Hepatocyte (in vitro differentiated cells): Measurements from ENCODE around the gene GNAT1. TPM values are rescaled to one million over a fixed set of nuclear protein-coding genes. Genes with fewer than 3 reads are reported as not detected.

ENCODE experiments used
- DNase-seq: peaks from one replicate; pipeline ENCODE4 v3.0.0-alpha.2; 2016; ENCODE audit warnings: low spot score
- H2AFZ ChIP-seq: fragments of 200-600 bp; sonication (generic); 2 replicates; pipeline ENCODE4 v1.6.0; 2016; ENCODE audit warnings: antibody characterized with exemption, mild to moderate bottlenecking
- H3K27ac ChIP-seq: fragments of 200-600 bp; sonication (generic); 2 replicates; pipeline ENCODE4 v1.5.1; 2016; ENCODE audit warnings: mild to moderate bottlenecking
- H3K27me3 ChIP-seq: fragments of 200-600 bp; sonication (generic); 2 replicates; pipeline ENCODE4 v1.6.1; 2016
- H3K36me3 ChIP-seq: fragments of 200-600 bp; sonication (generic); replicated peaks from 2 replicates; pipeline ENCODE4 v1.5.1; 2016; ENCODE audit warnings: low read depth; ENCODE audit not compliant: insufficient read depth
- H3K4me1 ChIP-seq: fragments of 200-600 bp; sonication (generic); 2 replicates; pipeline ENCODE4 v1.5.1; 2016; ENCODE audit warnings: mild to moderate bottlenecking, moderate library complexity; ENCODE audit not compliant: insufficient read depth
- H3K4me2 ChIP-seq: fragments of 200-600 bp; sonication (generic); 2 replicates; pipeline ENCODE4 v1.6.0; 2016
- H3K4me3 ChIP-seq: fragments of 200-600 bp; sonication (generic); 2 replicates; pipeline ENCODE4 v1.5.1; 2016; ENCODE audit warnings: mild to moderate bottlenecking
- H3K79me2 ChIP-seq: fragments of 200-600 bp; sonication (generic); 2 replicates; pipeline ENCODE4 v1.6.0; 2017; ENCODE audit warnings: mild to moderate bottlenecking
- H3K9me2 ChIP-seq: fragments of 200-600 bp; sonication (generic); replicated peaks from 2 replicates; pipeline ENCODE4 v1.6.0; 2017; ENCODE audit warnings: mild to moderate bottlenecking; ENCODE audit not compliant: insufficient read depth
- H3K9me3 ChIP-seq: fragments of 200-600 bp; sonication (generic); 2 replicates; pipeline ENCODE4 v1.5.1; 2016; ENCODE audit warnings: low read depth, mild to moderate bottlenecking
- H4K20me1 ChIP-seq: fragments of 200-600 bp; sonication (generic); 2 replicates; pipeline ENCODE4 v1.6.0; 2016; ENCODE audit warnings: mild to moderate bottlenecking; ENCODE audit not compliant: insufficient read depth, poor library complexity, severe bottlenecking
- CTCF ChIP-seq: fragments of 200-600 bp; sonication (generic); IDR thresholded peaks from 2 replicates; pipeline ENCODE4 v1.5.1; 2016; ENCODE audit warnings: antibody characterized with exemption, mild to moderate bottlenecking; ENCODE audit not compliant: poor library complexity
- EZH2 ChIP-seq: fragments of 200-600 bp; sonication (generic); IDR thresholded peaks from 2 replicates; pipeline ENCODE4 v1.6.1; 2016; ENCODE audit warnings: antibody characterized with exemption, mild to moderate bottlenecking, borderline replicate concordance
- EZH2phosphoT487 ChIP-seq: fragments of 200-600 bp; sonication (generic); IDR thresholded peaks from one replicate; pipeline ENCODE4 v1.6.1; 2018; ENCODE audit warnings: antibody characterized with exemption, mild to moderate bottlenecking, low read depth, moderate library complexity; ENCODE audit not compliant: unreplicated experiment, severe bottlenecking
- WGBS: methylation state at CpG from one replicate; pipeline ENCODE4 v1.1.6; 2016; ENCODE audit warnings: low lambda C conversion rate; ENCODE audit errors: missing lambda C conversion rate; 5-methylcytosine and 5-hydroxymethylcytosine counted together
- polyA plus RNA-seq: library from polyadenylated mRNA; unstranded; fragments of >200 nt; fragmentation: Nextera tagmentation; extraction: Ambion mirVana; gene quantifications from 2 replicates; pipeline ENCODE4 v1.2.1, GENCODE V29; 2016
- total RNA-seq: library from RNA; depleted of rRNA; stranded (reverse); fragments of >200 nt; gene quantifications from 2 replicates; pipeline ENCODE4 v1.2.3, GENCODE V29; 2014

GNAT1 gene
- total and polyA plus RNA-seq, 2 experiments from 2014 or later = not detected

- Histone ChIP-seq H3K27ac (no peak overlapping the region), H3K4me1 (no peaks in the 10 kb centered on the region), H3K79me2 (no peaks in the 10 kb centered on the region), H4K20me1 (no peaks in the 10 kb centered on the region), H2AFZ (no peak overlapping the region), H3K36me3 (no peaks in the 10 kb centered on the region), H3K9me2 (no peaks in the 10 kb centered on the region), H3K4me3 (no peak overlapping the region), H3K4me2 (no peak overlapping the region), H3K27me3 (peaks cover 3% of the 10 kb centered on the region), H3K9me3 (no peaks in the 10 kb centered on the region)
- DNase-seq = no peak
- 68% methylated on average over 2 of the region's 2 CpGs for WGBS
- TF ChIP-seq EZH2 (no peak), EZH2phosphoT487 (no peak), CTCF (no peak)
These were observed 20.5 kb downstream of the GNAT1 start for GRCh38 chr3:50211930-50212329.

- H3K79me2 ChIP-seq = no peaks in the 10 kb centered on the region
- H4K20me1 ChIP-seq = no peaks in the 10 kb centered on the region
- H2AFZ ChIP-seq = no peak overlapping the region
- no peaks in the 10 kb centered on the region for H3K27me3 ChIP-seq
- no peak overlapping the region for H3K27ac ChIP-seq
- no peak for DNase-seq
- H3K36me3 ChIP-seq = no peaks in the 10 kb centered on the region
- no peaks in the 10 kb centered on the region for H3K9me3 ChIP-seq
- no peaks in the 10 kb centered on the region for H3K4me1 ChIP-seq
- no peak overlapping the region for H3K4me3 ChIP-seq
- 92% methylated on average over 4 of the region's 4 CpGs for WGBS
- no peak overlapping the region for H3K4me2 ChIP-seq
- TF ChIP-seq EZH2 = no peak
- no peak for TF ChIP-seq CTCF
- no peak for TF ChIP-seq EZH2phosphoT487
- no peaks in the 10 kb centered on the region for H3K9me2 ChIP-seq
These were observed 21.1 kb downstream of the GNAT1 start for GRCh38 chr3:50212502-50212901.

- H3K4me2 ChIP-seq = no peak overlapping the region
- H3K27ac ChIP-seq = no peak overlapping the region
- no peak for DNase-seq
- no peaks in the 10 kb centered on the region for H3K36me3 ChIP-seq
- H3K27me3 ChIP-seq = no peaks in the 10 kb centered on the region
- no peaks in the 10 kb centered on the region for H3K4me1 ChIP-seq
- WGBS = 93% methylated on average over 3 of the region's 3 CpGs
- TF ChIP-seq EZH2 = no peak
- TF ChIP-seq CTCF = no peak
- no peak for TF ChIP-seq EZH2phosphoT487
- H3K9me2 ChIP-seq = no peaks in the 10 kb centered on the region
- no peak overlapping the region for H3K4me3 ChIP-seq
- no peaks in the 10 kb centered on the region for H3K79me2 ChIP-seq
- no peaks in the 10 kb centered on the region for H3K9me3 ChIP-seq
- no peaks in the 10 kb centered on the region for H4K20me1 ChIP-seq
- no peak overlapping the region for H2AFZ ChIP-seq
These were observed 21.6 kb downstream of the GNAT1 start for GRCh38 chr3:50212971-50213370.

- no peak overlapping the region for H3K4me3 ChIP-seq
- H3K36me3 ChIP-seq = no peaks in the 10 kb centered on the region
- H3K79me2 ChIP-seq = no peaks in the 10 kb centered on the region
- no peak for TF ChIP-seq CTCF
- TF ChIP-seq EZH2phosphoT487 = no peak
- TF ChIP-seq EZH2 = no peak
- WGBS = 91% methylated on average over 12 of the region's 12 CpGs
- H4K20me1 ChIP-seq = no peaks in the 10 kb centered on the region
- no peaks in the 10 kb centered on the region for H3K9me2 ChIP-seq
- H2AFZ ChIP-seq = no peak overlapping the region
- H3K4me1 ChIP-seq = no peaks in the 10 kb centered on the region
- no peak for DNase-seq
- no peaks in the 10 kb centered on the region for H3K9me3 ChIP-seq
- no peak overlapping the region for H3K4me2 ChIP-seq
- no peaks in the 10 kb centered on the region for H3K27me3 ChIP-seq
- no peak overlapping the region for H3K27ac ChIP-seq
These were observed 22.0 kb downstream of the GNAT1 start for GRCh38 chr3:50213373-50213772.
